GM10847 (cell line): Measurements from ENCODE around the gene GSS.

ENCODE experiments used
- POLR2A ChIP-seq: IDR thresholded peaks from 2 replicates; pipeline ENCODE4 v1.6.1; 2011; ENCODE audit not compliant: insufficient read length; ENCODE audit errors: extremely low read depth

GSS gene

DNA sequence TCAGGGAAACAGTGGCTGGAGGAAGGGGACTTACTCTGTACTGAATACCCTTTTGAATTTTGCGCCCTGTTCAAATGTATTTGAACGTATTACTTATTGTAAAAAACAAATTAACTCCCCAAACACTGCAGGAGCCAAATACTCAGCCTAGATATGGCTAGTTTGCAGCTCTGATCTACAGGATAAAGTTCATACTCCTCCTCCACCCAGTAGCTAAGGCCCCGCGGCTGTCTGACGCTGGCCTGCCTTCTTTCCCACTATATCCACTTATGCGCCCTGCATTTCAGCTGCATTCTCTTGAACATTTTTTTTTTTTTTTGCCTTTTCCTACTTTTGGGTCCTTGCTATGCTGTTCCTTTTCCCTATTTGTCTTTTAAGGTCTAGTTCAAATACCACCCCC lies 6.5 kb downstream of the GSS start:
- TF ChIP-seq POLR2A = no peak

DNA sequence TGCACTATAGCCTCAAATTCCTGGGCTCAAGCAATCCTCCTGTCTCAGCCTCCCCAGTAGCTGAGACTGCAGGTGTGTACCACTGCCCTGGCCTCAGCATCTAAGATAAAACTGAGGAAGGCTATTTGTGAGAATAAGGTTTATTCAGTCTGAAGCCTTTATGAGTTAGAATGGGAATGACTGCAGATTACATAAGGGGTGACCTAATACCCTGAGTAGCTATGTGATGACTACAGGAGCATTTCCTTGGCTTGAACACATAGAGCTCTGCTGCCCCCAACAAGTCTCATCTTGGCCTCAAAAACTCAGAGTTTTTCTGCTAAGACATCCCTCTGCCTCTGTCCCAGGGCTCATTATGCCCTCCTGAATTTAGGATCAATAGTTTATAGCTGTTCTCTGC lies 7.6 kb downstream of the GSS start:
- TF ChIP-seq POLR2A = no peak

DNA sequence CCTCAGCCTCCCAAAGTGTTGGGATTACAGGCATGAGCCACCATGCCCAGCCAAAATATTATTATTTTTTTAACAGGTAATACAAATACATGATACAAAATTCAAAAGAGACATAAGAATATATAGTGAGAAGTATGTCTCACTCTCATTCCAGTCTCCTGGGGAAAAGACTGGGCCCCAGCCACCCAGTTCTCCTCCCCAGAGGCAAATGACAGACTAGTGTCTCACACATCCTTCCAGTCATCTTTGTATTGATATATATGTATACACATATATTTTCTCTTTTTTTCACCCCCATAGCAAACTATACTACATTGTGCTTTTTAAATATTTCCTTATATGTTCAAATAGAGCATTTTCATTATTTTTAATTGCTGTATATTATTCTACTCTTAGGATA lies 8.3 kb downstream of the GSS start:
- TF ChIP-seq POLR2A = no peak

DNA sequence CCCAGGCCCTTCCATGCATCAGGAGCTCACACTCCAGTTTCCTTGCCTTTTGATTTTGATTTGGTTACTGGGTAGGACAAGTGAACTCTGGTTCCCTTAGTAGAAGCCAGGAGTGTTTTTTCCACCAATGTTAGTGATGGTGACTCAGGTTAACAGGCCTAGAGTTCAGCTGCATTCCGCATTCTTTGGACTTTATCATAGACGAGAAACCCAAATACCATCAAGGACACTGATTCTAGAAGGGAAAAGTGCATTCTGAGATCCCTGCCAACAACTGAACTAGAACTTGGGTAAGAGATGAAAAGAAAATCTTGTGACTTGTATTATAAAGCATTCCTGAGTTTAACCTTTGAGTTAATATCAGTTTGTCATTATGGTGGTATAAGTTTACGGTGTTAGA lies 8.9 kb downstream of the GSS start:
- TF ChIP-seq POLR2A = no peak

DNA sequence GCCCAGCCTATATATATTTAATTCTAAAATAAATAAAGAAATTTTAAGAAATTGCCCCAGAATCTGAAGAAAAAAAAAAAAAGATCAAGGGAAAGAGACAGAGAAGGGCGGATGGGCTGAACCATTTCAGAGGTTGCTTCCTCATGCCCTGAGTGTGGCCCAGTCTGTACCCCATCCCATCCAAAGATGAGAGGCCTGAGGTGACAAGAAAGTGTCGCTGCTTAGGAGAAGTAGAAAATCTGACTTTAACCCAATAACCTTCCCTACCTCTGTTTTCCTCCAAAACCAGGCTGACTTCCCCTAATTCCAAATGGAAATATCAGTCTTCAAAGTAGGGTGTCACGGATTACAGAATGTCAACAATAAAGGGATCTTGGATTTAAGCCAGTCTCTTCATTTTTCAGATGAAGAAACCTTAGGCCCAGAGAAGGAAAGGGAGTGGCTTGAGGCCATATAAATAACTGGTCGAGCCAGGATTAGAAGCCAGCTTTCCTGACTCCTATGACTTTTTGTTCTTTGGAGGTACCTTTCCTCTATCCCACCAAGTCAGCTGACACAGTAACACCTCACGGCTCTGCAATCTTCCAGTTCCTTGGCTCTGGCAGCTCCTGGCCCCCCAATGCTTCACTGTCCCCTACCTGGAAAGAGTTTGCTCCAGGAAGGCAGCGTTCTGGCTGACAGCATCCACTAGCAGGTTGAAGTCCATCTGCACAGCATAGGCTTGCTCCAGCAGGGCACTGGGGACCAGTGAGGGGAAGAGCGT lies 10.1 kb downstream of the GSS start:
- no peak for TF ChIP-seq POLR2A

DNA sequence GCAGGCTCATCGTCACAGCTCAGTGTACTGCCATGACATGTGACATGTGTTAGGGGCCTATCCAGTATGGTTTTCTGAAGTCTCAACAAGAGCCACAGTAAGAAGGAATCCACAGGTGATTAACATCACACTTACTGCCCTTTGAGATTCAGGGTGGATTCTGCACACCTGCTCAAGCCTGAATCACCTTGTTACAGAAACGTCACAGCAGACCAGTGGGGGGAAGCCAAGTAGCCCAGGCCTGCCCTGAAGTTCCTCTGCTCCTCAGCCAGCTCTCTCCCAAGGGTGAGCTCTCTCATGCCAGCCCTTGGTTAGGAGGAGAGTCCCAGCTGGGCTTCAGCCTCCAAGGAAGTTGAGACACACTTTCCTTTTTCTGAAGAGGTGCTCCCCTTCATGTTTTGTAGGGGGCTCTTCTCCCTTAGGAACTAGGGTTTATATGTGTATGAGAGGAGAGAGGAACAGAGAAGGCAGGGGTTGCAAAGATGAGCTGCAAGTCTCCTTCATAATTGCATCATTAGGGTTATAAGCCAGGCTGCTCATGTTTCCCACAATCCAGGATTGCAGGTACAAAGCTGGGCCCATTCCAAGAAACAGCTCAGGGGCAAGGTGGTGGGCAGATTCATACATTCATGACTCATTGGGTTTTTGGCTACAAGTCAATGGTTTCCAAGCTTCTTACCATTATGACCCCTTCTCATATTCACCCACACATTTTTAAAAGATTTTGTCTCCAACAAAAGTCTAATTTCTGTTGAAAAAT lies 11.6 kb downstream of the GSS start:
- no peak for TF ChIP-seq POLR2A

DNA sequence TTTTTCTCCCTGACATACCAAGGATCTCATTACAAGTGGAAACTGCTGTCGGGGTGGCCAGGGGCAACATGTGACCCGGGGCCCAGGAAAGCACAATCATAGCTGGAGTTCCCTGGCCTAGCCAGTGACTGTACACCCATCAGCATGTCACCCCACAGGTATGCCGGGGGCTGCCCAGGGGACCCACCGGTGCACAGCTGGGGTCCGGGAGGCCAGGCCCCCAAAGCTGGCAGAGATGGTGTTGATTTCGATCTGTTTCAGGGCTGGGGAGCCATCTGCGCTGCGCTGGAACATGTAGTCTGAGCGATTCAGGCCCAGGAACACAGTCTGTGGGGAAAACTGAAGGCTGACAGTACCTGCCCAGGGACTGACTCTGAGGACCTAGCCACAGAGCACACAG lies 13.3 kb downstream of the GSS start:
- no peak for TF ChIP-seq POLR2A

DNA sequence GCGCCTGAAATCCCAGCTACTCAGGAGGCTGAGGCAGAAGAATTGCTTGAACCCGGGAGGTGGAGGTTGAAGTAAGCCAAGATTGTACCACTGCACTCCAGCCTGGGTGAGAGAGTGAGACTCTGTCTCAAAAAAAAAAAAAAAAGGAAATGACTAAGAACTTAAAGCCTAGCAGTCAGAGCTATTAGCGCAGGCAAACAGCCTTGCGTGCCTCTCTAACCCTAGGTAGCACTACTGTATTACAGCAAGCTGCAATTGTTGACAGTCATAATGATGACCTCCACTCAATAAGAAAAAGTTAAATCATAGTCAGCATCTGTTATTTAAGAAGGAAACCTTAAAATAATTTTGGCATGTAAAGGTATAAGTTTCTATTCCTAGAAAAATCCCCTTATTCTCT lies 14.4 kb downstream of the GSS start:
- TF ChIP-seq POLR2A = no peak

DNA sequence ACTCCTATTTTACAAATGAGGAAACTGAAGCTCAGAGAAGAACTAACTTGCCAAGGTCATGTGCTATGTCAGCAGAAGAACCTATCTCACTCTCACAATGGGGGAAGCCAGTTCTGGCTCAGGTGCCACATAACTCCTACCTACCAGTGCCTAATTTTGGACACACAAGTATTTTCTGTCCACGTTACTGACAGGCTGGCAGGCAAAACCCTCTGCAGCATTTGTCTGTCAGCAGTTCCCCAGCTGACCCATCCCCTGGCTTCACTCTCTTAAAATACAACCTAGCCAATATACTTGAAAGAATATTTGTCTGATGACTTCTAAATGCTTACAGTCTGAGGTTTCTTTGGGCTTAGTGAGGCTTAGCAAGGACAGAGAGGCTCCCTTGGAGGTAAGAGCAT lies 15.5 kb downstream of the GSS start:
- no peak for TF ChIP-seq POLR2A

DNA sequence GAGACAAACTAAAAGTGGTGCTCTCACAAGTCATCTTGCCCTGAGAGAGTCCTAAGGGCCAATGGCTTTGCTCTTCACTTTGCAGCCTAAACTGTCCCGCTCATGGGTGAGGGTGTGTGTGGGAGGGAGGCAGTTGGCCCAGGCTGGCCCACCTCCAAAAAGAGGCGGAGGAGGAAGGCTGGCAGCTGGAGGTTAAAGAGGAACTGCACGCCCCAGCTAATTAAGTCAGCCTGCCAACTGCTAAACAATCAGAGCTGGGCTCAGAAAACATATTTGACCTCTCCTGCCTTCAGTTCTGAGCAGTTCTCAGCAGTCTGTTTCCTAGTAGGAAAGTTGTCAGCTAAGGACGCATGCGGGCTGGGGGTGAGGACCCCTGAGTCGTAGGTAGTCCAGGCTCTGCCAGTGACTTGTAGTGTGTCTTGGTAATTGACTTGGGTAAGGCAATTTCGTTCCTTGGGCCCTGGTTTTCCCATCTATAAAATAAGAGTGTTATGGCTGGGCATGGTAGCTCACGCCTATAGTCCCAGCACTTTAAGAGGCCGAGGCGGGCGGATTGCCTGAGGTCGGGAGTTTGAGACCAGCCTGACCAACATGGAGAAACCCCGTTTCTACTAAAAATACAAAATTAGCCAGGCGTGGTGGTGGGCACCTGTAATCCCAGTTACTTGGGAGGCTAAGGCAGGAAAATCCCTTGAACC lies 17.0 kb downstream of the GSS start:
- no peak for TF ChIP-seq POLR2A

DNA sequence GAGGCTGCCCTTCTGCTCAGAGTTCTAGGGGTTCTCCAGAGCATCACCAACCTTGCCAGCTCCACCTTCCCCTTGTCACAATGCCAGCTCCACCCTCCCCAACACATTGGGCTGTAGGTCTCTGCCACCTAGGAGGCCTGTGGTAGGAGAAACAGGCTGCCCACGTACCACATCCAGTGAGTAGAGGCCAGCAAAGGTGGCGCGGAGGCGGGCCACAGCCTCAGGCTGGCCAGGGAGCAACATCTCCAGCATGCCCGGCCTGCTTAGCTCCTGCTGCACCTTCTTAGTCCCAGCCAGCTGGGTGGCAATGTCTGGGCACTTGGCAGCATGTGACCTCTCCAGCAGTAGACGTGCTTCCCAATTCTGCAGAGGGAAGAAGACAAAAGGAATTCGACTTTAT lies 23.8 kb downstream of the GSS start:
- no peak for TF ChIP-seq POLR2A

DNA sequence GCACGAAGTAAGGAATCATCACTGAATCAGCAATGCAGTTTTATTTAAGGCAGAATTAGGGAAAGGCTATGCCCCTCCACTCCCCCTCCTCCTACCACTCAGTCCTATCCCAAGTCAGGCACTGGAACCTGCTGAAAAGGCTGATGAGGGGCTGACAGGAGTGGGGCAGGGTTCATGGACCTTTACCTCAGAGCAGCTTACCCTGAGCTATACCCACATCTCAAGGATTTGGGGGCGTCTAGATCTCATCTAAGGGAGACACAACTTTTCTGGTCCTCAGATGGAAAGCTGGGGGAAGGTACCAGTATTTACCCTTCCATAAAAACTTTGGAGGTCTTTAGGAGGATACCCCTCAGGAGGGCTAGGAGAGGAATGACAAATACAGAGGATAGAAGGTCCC lies 27.2 kb downstream of the GSS start:
- no peak for TF ChIP-seq POLR2A

DNA sequence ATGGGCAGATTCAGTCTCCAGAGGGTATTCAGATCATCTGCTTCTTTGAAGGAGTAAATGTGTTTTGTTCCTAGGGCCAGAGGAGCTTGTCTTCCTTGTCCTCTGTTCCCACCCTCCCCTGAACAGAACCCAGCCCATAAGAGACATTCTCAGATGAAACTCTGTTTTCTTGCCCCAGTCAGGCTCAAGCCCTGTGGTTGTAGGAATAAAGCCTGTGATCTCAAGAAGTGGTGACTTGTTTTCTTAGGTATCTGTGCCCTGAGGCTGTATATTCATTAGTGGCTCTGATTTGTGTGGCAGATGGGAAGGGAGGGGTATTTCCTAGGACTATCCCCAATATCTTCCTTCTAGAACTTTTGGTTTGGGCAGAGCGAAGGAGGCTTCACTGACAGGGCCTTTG lies 27.9 kb downstream of the GSS start:
- TF ChIP-seq POLR2A = no peak

DNA sequence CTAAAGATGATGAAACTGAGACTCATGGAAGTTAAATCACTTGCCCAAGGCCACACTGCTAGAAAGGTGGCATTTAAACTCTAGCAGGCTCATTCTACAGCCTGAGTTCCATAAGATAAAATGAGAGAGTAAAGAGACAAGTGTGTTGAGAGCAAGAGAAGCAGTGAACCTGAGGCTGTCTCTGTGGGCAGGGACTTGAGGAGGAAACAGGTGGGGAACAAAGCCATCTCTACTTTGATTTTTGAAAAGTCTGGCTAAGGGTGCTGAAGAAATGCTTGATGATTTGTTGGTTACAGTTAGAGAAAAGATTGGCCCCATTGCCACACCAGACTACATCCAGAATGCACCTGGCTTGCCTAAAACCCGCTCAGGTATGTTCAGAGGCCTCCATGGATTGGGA lies 29.0 kb downstream of the GSS start:
- no peak for TF ChIP-seq POLR2A

DNA sequence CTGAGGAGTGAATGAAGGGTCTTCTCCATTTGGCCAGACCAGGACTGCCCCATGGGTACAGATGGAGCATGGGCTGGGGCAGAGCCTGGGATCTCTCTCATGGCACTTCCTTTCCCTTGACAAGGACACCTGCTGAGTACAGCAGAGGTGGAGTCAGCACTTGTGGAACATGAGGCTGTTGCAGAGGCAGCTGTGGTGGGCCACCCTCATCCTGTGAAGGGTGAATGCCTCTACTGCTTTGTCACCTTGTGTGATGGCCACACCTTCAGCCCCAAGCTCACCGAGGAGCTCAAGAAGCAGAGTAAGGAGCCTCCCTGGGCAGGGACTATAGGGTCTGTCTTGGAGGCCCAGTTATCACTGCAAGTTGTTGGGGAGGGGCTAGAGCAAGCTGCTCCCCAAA lies 29.6 kb downstream of the GSS start:
- no peak for TF ChIP-seq POLR2A

DNA sequence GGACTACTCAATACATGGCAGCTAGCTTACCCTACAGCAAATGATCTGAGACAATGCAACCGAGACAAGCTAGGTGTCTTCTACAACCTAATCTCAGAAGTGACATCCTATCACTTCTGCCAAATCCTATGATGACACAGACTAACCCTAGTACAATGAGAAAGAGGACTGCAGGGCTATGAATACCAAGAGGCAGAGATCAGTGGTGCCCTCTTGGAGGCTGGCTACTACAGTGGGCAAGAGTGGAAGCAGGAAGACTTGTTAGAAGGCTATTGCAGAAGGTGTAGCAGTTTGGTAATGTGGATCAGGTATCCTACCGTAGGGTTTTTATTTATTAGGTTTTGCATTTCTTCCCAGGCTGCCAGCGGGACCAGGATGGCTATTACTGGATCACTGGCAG lies 30.3 kb downstream of the GSS start:
- TF ChIP-seq POLR2A = no peak
